ENCODE results near the gene CBFB.

Gene CBFB

DNA sequence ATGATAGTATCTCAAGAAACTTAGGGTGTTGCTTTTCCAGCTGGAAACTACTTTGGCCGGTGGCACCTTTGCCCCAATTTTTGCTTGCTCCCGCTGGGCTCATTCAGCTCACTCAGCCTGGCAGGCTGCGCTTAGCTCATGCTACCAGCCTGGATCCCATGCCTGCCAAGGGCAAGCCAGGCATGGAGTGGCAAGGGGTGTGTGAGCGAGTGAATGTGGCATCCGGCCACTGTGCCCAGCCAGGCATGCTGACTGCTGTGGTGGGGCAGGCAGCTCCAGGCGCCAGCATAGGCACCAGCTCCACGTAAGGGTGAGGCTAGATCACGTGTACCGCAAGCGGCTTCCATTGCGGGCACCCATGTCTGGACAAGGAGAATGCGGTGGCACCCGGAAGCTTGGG, 112.4 kb downstream of the CBFB start:
- Histone ChIP-seq H3K36me3 (ENCODE audit: insufficient read depth) (peaks cover 4% of the 10 kb centered on the region; the same call in 1 of the 2 replicates), H4K20me1 (ENCODE audit: insufficient read depth) (no peaks in the 10 kb centered on the region)

GRCh38 chr16:67142342-67142741, 113.4 kb downstream of the CBFB start:
- TF ChIP-seq, protein P1, sequence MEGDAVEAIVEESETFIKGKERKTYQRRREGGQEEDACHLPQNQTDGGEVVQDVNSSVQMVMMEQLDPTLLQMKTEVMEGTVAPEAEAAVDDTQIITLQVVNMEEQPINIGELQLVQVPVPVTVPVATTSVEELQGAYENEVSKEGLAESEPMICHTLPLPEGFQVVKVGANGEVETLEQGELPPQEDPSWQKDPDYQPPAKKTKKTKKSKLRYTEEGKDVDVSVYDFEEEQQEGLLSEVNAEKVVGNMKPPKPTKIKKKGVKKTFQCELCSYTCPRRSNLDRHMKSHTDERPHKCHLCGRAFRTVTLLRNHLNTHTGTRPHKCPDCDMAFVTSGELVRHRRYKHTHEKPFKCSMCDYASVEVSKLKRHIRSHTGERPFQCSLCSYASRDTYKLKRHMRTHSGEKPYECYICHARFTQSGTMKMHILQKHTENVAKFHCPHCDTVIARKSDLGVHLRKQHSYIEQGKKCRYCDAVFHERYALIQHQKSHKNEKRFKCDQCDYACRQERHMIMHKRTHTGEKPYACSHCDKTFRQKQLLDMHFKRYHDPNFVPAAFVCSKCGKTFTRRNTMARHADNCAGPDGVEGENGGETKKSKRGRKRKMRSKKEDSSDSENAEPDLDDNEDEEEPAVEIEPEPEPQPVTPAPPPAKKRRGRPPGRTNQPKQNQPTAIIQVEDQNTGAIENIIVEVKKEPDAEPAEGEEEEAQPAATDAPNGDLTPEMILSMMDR (conservative IDR thresholded peaks at IDR 0.05; ENCODE audit: low read depth, low read length): no peak
- no peak overlapping the region for H3K4me2 ChIP-seq
- H4K20me1 ChIP-seq (ENCODE audit: insufficient read depth): no peaks in the 10 kb centered on the region
- no peak overlapping the region for H3K27ac ChIP-seq
- no peak overlapping the region for H3K9ac ChIP-seq
- no peaks in the 10 kb centered on the region for H3K79me2 ChIP-seq (ENCODE audit: insufficient read depth, low read depth)
- H2AFZ ChIP-seq (ENCODE audit: low read depth): no peak overlapping the region
- peaks cover 4% of the 10 kb centered on the region; the same call in 1 of the 2 replicates for H3K36me3 ChIP-seq (ENCODE audit: insufficient read depth)
- H3K4me1 ChIP-seq (ENCODE audit: low read depth, poor library complexity, severe bottlenecking): no peaks in the 10 kb centered on the region
- no peaks in the 10 kb centered on the region for H3K27me3 ChIP-seq (ENCODE audit: insufficient read depth, low read depth)
- H3K4me3 ChIP-seq (IDR thresholded peaks at IDR 0.05; ENCODE audit: insufficient read depth, low read depth, low read length): no peak overlapping the region

More for the DNA sequence above, 112.4 kb downstream of the CBFB start:
- TF ChIP-seq, protein P1 (conservative IDR thresholded peaks at IDR 0.05; ENCODE audit: low read depth, low read length): no peak
- Histone ChIP-seq H3K9ac (no peak overlapping the region), H3K27me3 (ENCODE audit: insufficient read depth, low read depth) (no peaks in the 10 kb centered on the region), H3K4me3 (IDR thresholded peaks at IDR 0.05; ENCODE audit: insufficient read depth, low read depth, low read length) (no peak overlapping the region), H3K4me2 (no peak overlapping the region), H2AFZ (ENCODE audit: low read depth) (no peak overlapping the region), H3K4me1 (ENCODE audit: low read depth, poor library complexity, severe bottlenecking) (no peaks in the 10 kb centered on the region), H3K27ac (no peak overlapping the region), H3K79me2 (ENCODE audit: insufficient read depth, low read depth) (no peaks in the 10 kb centered on the region)

- H4K20me1 ChIP-seq (ENCODE audit: insufficient read depth): no peaks in the 10 kb centered on the region
- no peaks in the 10 kb centered on the region for H3K79me2 ChIP-seq (ENCODE audit: insufficient read depth, low read depth)
- no peaks in the 10 kb centered on the region for H3K4me1 ChIP-seq (ENCODE audit: low read depth, poor library complexity, severe bottlenecking)
- H3K9ac ChIP-seq: no peak overlapping the region
- H3K36me3 ChIP-seq (ENCODE audit: insufficient read depth): peaks cover 4% of the 10 kb centered on the region; the same call in 1 of the 2 replicates
- no peak overlapping the region for H3K4me3 ChIP-seq (IDR thresholded peaks at IDR 0.05; ENCODE audit: insufficient read depth, low read depth, low read length)
- no peaks in the 10 kb centered on the region for H3K27me3 ChIP-seq (ENCODE audit: insufficient read depth, low read depth)
- no peak overlapping the region for H3K4me2 ChIP-seq
- H3K27ac ChIP-seq: no peak overlapping the region
- no peak overlapping the region for H2AFZ ChIP-seq (ENCODE audit: low read depth)
- TF ChIP-seq, protein P1 (conservative IDR thresholded peaks at IDR 0.05; ENCODE audit: low read depth, low read length): no peak
Measured at GRCh38 chr16:67144943-67145342, 116.0 kb downstream of the CBFB start.

DNA sequence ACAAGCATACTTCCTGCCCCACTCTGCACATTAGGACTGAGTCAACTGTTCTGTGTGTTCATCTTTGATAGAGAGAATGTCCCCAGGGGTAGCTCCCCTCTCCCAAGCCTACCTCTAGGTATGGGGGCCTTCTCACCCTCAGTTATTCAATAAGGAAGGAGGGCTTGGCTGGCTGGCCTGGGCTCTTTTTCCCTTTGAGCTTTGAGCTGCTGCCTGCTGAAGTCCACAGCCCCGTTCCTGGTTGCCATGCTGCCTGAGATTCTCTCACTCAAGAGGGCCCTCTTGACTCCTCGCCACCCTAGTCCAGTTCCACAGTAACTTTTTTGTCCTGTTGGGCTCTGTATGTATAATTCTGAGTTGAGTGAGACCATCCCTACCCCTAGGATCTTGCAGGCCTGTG, 116.8 kb downstream of the CBFB start:
- Histone ChIP-seq H3K9ac (no peak overlapping the region), H3K4me1 (ENCODE audit: low read depth, poor library complexity, severe bottlenecking) (no peaks in the 10 kb centered on the region), H3K27me3 (ENCODE audit: insufficient read depth, low read depth) (no peaks in the 10 kb centered on the region), H2AFZ (ENCODE audit: low read depth) (no peak overlapping the region), H3K4me2 (no peak overlapping the region), H3K27ac (no peak overlapping the region), H3K36me3 (ENCODE audit: insufficient read depth) (peaks cover 4% of the 10 kb centered on the region; the same call in 1 of the 2 replicates), H3K79me2 (ENCODE audit: insufficient read depth, low read depth) (no peaks in the 10 kb centered on the region), H3K4me3 (IDR thresholded peaks at IDR 0.05; ENCODE audit: insufficient read depth, low read depth, low read length) (no peak overlapping the region), H4K20me1 (ENCODE audit: insufficient read depth) (no peaks in the 10 kb centered on the region)
- TF ChIP-seq, protein P1 (conservative IDR thresholded peaks at IDR 0.05; ENCODE audit: low read depth, low read length): no peak
